Gastrocnemius medialis (tissue), 4 donors: ENCODE data around the gene NECAB3. TPM values are rescaled to one million over a fixed set of nuclear protein-coding genes. Genes with fewer than 3 reads are reported as not detected.

Source experiments
- ATAC-seq, 2 donors: fragments of 150-250 bp; one replicate each; pipeline ENCODE4 v1.9.1; 2016
- DNase-seq, 2 donors: peaks; one replicate each; pipeline ENCODE4 v3.0.0-alpha.2; 2019
- H3K27ac ChIP-seq, 4 donors: fragments of 200-600 bp; sonication (generic); 1 replicate in 1 of 4; 2 replicates in 3 of 4; pipeline ENCODE4 v1.5.1; 2016 to 2018; ENCODE audit warnings: mild to moderate bottlenecking in 2 of 4, moderate library complexity in 1 of 4
- H3K27me3 ChIP-seq, 3 donors: fragments of 200-600 bp; sonication (generic) in 2 of 3; 1 replicate in 1 of 3; 2 replicates in 2 of 3; pipeline versions ENCODE4 v1.5.1 to v1.6.0; 2016 to 2019; ENCODE audit warnings: mild to moderate bottlenecking in 1 of 3, moderate library complexity in 1 of 3
- H3K36me3 ChIP-seq, 2 donors: fragments of 200-600 bp; sonication (generic) in 1 of 2; one replicate each; pipeline ENCODE4 v1.5.1; 2017 to 2018
- H3K4me1 ChIP-seq, 2 donors: fragments of 200-600 bp; sonication (generic) in 1 of 2; one replicate each; pipeline ENCODE4 v1.5.1; 2016 to 2017; ENCODE audit warnings: mild to moderate bottlenecking in 2 of 2
- H3K4me3 ChIP-seq, 4 donors: fragments of 200-600 bp; sonication (generic) in 3 of 4; 1 replicate in 1 of 4; 2 replicates in 3 of 4; pipeline ENCODE4 v1.5.1; 2016 to 2019; ENCODE audit warnings: mild to moderate bottlenecking in 2 of 4
- H3K9me3 ChIP-seq, 3 donors: fragments of 200-600 bp; sonication (generic) in 2 of 3; 1 replicate in 1 of 3; 2 replicates in 2 of 3; pipeline ENCODE4 v1.5.1; 2016 to 2019
- POLR2A ChIP-seq, 2 donors: fragments of 450-650 bp; IDR thresholded peaks; one replicate each; pipeline ENCODE4 v1.6.1; 2017; ENCODE audit warnings: antibody characterized with exemption in 2 of 2, mild to moderate bottlenecking in 2 of 2, moderate library complexity in 2 of 2
- in situ Hi-C, 4 donors: fragments of 200-750 bp; cut with MboI; loops; one replicate each; pipeline versions ENCODE4 v1.15.0 to v1.8.0; 2017; ENCODE audit warnings: low sequenced_read_pairs in 4 of 4
- intact Hi-C: fragments of 100-400 bp; cut with DNase I; formaldehyde crosslinking; loops from one replicate; pipeline ENCODE4 v1.15.1; 2023; ENCODE audit warnings: low total_unique reads
- total RNA-seq, 4 donors: library from RNA; depleted of rRNA; stranded (reverse); fragments of >200 nt; gene quantifications; one replicate each; pipeline versions ENCODE4 v1.1.0 to v1.2.3, GENCODE V29; 2016
- TF ChIP-seq, protein P1 (sequence below), 5 experiments: fragments of 450-650 bp in 3 of 5; fragments of 200-600 bp in 2 of 5; sonication (generic) in 2 of 5; IDR thresholded peaks in 4 of 5; conservative IDR thresholded peaks in 1 of 5; 1 replicate in 4 of 5; 2 replicates in 1 of 5; pipeline ENCODE4 v1.5.1; 2016 to 2019; ENCODE audit warnings: antibody characterized with exemption in 5 of 5, mild to moderate bottlenecking in 3 of 5, moderate library complexity in 3 of 5

The NECAB3 gene
- total RNA-seq, 4 donors from 2014 or later, result 72.3 to 127 (median 107) TPM

GRCh38 chr20:33693289-33693688 lies 19.1 kb upstream of the NECAB3 start:
- H3K36me3 ChIP-seq, result no peaks in the 10 kb centered on the region
- intact Hi-C loops, result no loop called here
- DNase-seq (no peak), ATAC-seq (no peak)
- in situ Hi-C loops, result no loop called here
- H3K4me1 ChIP-seq, result no peaks in the 10 kb centered on the region
- no peaks in the 10 kb centered on the region for H3K9me3 ChIP-seq
- H3K27ac ChIP-seq, result no peak overlapping the region
- H3K4me3 ChIP-seq, result no peak overlapping the region
- H3K27me3 ChIP-seq, result no peaks in the 10 kb centered on the region
- TF ChIP-seq POLR2A (IDR thresholded peaks at IDR 0.05), result no peak
- TF ChIP-seq, protein P1, sequence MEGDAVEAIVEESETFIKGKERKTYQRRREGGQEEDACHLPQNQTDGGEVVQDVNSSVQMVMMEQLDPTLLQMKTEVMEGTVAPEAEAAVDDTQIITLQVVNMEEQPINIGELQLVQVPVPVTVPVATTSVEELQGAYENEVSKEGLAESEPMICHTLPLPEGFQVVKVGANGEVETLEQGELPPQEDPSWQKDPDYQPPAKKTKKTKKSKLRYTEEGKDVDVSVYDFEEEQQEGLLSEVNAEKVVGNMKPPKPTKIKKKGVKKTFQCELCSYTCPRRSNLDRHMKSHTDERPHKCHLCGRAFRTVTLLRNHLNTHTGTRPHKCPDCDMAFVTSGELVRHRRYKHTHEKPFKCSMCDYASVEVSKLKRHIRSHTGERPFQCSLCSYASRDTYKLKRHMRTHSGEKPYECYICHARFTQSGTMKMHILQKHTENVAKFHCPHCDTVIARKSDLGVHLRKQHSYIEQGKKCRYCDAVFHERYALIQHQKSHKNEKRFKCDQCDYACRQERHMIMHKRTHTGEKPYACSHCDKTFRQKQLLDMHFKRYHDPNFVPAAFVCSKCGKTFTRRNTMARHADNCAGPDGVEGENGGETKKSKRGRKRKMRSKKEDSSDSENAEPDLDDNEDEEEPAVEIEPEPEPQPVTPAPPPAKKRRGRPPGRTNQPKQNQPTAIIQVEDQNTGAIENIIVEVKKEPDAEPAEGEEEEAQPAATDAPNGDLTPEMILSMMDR (IDR thresholded peaks at IDR 0.05 in 4 of 5, conservative IDR thresholded peaks at IDR 0.05 in 1 of 5), result no peak

GRCh38 chr20:33689973-33690372 lies 15.7 kb upstream of the NECAB3 start:
- in situ Hi-C loops, result no loop called here
- no peak overlapping the region for H3K27ac ChIP-seq
- intact Hi-C loops, result no loop called here

DNA sequence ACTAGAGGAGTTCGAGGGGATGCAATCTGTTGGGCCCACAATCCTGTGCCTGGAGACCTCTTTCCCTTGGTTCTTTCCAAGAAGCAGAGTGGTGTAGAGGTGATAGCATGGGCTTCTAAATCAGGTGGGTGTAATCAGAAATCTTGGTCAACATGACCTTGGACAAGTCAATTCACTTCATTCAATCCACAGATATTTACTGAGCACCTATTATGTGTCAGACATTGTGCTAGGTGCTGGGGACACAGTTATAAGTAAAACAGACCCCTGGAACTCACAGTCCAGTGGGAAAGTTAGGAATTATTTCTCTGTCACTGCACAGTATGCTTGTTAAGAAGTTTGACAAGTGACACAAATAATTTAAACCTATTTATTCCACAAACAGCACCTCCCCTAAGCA lies 15.3 kb upstream of the NECAB3 start:
- intact Hi-C loops (no loop called here), in situ Hi-C loops (no loop called here)
- H3K27me3 ChIP-seq, result no peaks in the 10 kb centered on the region
- H3K4me1 ChIP-seq, result peaks cover 5 to 11% of the 10 kb centered on the region in 2 donors
- ATAC-seq (no peak), DNase-seq (no peak)
- no peaks in the 10 kb centered on the region for H3K36me3 ChIP-seq
- no peak overlapping the region for H3K27ac ChIP-seq
- H3K4me3 ChIP-seq, result no peak overlapping the region
- no peaks in the 10 kb centered on the region for H3K9me3 ChIP-seq
- TF ChIP-seq, protein P1 (IDR thresholded peaks at IDR 0.05 in 4 of 5, conservative IDR thresholded peaks at IDR 0.05 in 1 of 5), result no peak
- TF ChIP-seq POLR2A (IDR thresholded peaks at IDR 0.05), result no peak

More at GRCh38 chr20:33689973-33690372, 15.7 kb upstream of the NECAB3 start:
- no peak for DNase-seq
- no peak for ATAC-seq
- Histone ChIP-seq H3K27me3 (no peaks in the 10 kb centered on the region), H3K36me3 (no peaks in the 10 kb centered on the region), H3K4me3 (no peak overlapping the region), H3K4me1 (peaks cover 5 to 11% of the 10 kb centered on the region in 2 donors), H3K9me3 (no peaks in the 10 kb centered on the region)
- TF ChIP-seq, protein P1 (IDR thresholded peaks at IDR 0.05 in 4 of 5, conservative IDR thresholded peaks at IDR 0.05 in 1 of 5), result no peak
- no peak for TF ChIP-seq POLR2A (IDR thresholded peaks at IDR 0.05)

GRCh38 chr20:33688938-33689424 lies 14.8 kb upstream of the NECAB3 start:
- ATAC-seq (no peak), DNase-seq (no peak)
- H3K27ac ChIP-seq, result no peak overlapping the region
- in situ Hi-C loops (no loop called here), intact Hi-C loops (no loop called here)
- H3K27me3 ChIP-seq, result no peaks in the 10 kb centered on the region
- H3K4me1 ChIP-seq, result peaks cover 5 to 11% of the 10 kb centered on the region in 2 donors
- TF ChIP-seq, protein P1 (IDR thresholded peaks at IDR 0.05 in 4 of 5, conservative IDR thresholded peaks at IDR 0.05 in 1 of 5), result no peak
- TF ChIP-seq POLR2A (IDR thresholded peaks at IDR 0.05), result no peak
- no peaks in the 10 kb centered on the region for H3K9me3 ChIP-seq
- H3K4me3 ChIP-seq, result no peak overlapping the region
- no peaks in the 10 kb centered on the region for H3K36me3 ChIP-seq
